NOMO-1 treated with DMSO at 0.1 percent for 48 hours (cell line): Measurements from ENCODE around the gene ADAMTS2.

Experiments
- DNase-seq: peaks from one replicate; lab custom pipeline; 2025; ENCODE audit not compliant: unreplicated experiment; lab: John Stamatoyannopoulos, UW

ADAMTS2 gene

GRCh38 chr5:179312557-179313235 is 32.6 kb downstream of the ADAMTS2 start:
- DNase-seq: no peak

GRCh38 chr5:179311581-179311980 is 33.7 kb downstream of the ADAMTS2 start:
- DNase-seq: no peak

- no peak for DNase-seq
Observed at GRCh38 chr5:179311091-179311470, 34.2 kb downstream of the ADAMTS2 start.

GRCh38 chr5:179310439-179311090 is 34.7 kb downstream of the ADAMTS2 start:
- no peak for DNase-seq

GRCh38 chr5:179309751-179310320 is 35.4 kb downstream of the ADAMTS2 start:
- DNase-seq: no peak

- no peak for DNase-seq
Observed at GRCh38 chr5:179309383-179309670, 35.9 kb downstream of the ADAMTS2 start.

GRCh38 chr5:179308563-179309382 is 36.5 kb downstream of the ADAMTS2 start:
- DNase-seq: no peak

GRCh38 chr5:179307931-179308471 is 37.3 kb downstream of the ADAMTS2 start:
- no peak for DNase-seq

GRCh38 chr5:179307013-179307800 is 38.1 kb downstream of the ADAMTS2 start:
- no peak for DNase-seq

- no peak for DNase-seq
Observed at GRCh38 chr5:179306191-179307012, 38.9 kb downstream of the ADAMTS2 start.

GRCh38 chr5:179304871-179305270 is 40.4 kb downstream of the ADAMTS2 start:
- DNase-seq: no peak

GRCh38 chr5:179304466-179304865 is 40.8 kb downstream of the ADAMTS2 start:
- DNase-seq: no peak

GRCh38 chr5:179303451-179304200 is 41.6 kb downstream of the ADAMTS2 start:
- no peak for DNase-seq

GRCh38 chr5:179302499-179303185 is 42.6 kb downstream of the ADAMTS2 start:
- no peak for DNase-seq

- DNase-seq: no peak
Observed at GRCh38 chr5:179301796-179302195, 43.5 kb downstream of the ADAMTS2 start.

- DNase-seq: no peak
Observed at GRCh38 chr5:179301376-179301775, 43.9 kb downstream of the ADAMTS2 start.

- DNase-seq: no peak
Observed at GRCh38 chr5:179300581-179301180, 44.6 kb downstream of the ADAMTS2 start.
